ENCODE results near the gene LIF. TPM values are rescaled to one million over a fixed set of nuclear protein-coding genes. Genes with fewer than 3 reads are reported as not detected.

Gene LIF
- total RNA-seq, 2 experiments from 2014 or later: 0.06 TPM; not detected in 1

- H3K79me2 ChIP-seq (ENCODE audit: insufficient read depth, low read depth, low read length): no peaks in the 10 kb centered on the region
- intact Hi-C loops (cut with micrococcal nuclease; ENCODE audit: unreplicated experiment): no loop called here
- no peaks in the 10 kb centered on the region for H4K20me1 ChIP-seq (ENCODE audit: insufficient read depth, low read length)
- no TSS peak for BruUV-seq (replicated peaks)
- TF ChIP-seq EZH2phosphoT487 (IDR thresholded peaks at IDR 0.05; ENCODE audit: borderline replicate concordance, low read depth, low read length): no peak
- no peak for TF ChIP-seq CTCF (conservative IDR thresholded peaks at IDR 0.05; ENCODE audit: low read length)
- no peak overlapping the region for H3K27ac ChIP-seq (ENCODE audit: low read depth, low read length, poor library complexity, severe bottlenecking)
- H3K4me1 ChIP-seq (ENCODE audit: insufficient read depth, low read length, poor library complexity, severe bottlenecking): peaks cover 40% of the 10 kb centered on the region
- no peak for DNase-seq (ENCODE audit: low spot score)
- CTCF ChIA-PET (ENCODE audit: unreplicated experiment): no interaction called here
- H3K36me3 ChIP-seq (ENCODE audit: insufficient read depth, low read length): peaks cover 16% of the 10 kb centered on the region; the same call in 1 of the 2 replicates
- no peaks in the 10 kb centered on the region for H3K9me3 ChIP-seq (ENCODE audit: low read length)
- no peaks in the 10 kb centered on the region for H3K9me2 ChIP-seq (ENCODE audit: insufficient read depth, low read length)
- H2AFZ ChIP-seq (ENCODE audit: low read length): no peak overlapping the region
- no peak overlapping the region for H3K4me2 ChIP-seq (ENCODE audit: low read length)
- H3K4me3 ChIP-seq (ENCODE audit: low read depth, low read length, poor library complexity, severe bottlenecking): no peak overlapping the region
- POLR2A ChIA-PET: no interaction called here
Measured at GRCh38 chr22:30293026-30293425, 46.5 kb upstream of the LIF start.

- H3K27ac ChIP-seq (ENCODE audit: low read depth, low read length, poor library complexity, severe bottlenecking): no peak overlapping the region
- H3K9me2 ChIP-seq (ENCODE audit: insufficient read depth, low read length): no peaks in the 10 kb centered on the region
- no peaks in the 10 kb centered on the region for H4K20me1 ChIP-seq (ENCODE audit: insufficient read depth, low read length)
- TF ChIP-seq EZH2phosphoT487 (IDR thresholded peaks at IDR 0.05; ENCODE audit: borderline replicate concordance, low read depth, low read length) (no peak), CTCF (conservative IDR thresholded peaks at IDR 0.05; ENCODE audit: low read length) (no peak)
- H3K79me2 ChIP-seq (ENCODE audit: insufficient read depth, low read depth, low read length): no peaks in the 10 kb centered on the region
- H3K4me3 ChIP-seq (ENCODE audit: low read depth, low read length, poor library complexity, severe bottlenecking): no peak overlapping the region
- H3K4me2 ChIP-seq (ENCODE audit: low read length): no peak overlapping the region
- POLR2A ChIA-PET: no interaction called here
- BruUV-seq (replicated peaks): no TSS peak
- H2AFZ ChIP-seq (ENCODE audit: low read length): no peak overlapping the region
- CTCF ChIA-PET (ENCODE audit: unreplicated experiment): interaction anchor here (0.5 kb wide), 1 partner anchor 95 kb away, joined by 3 read pairs; no protein-coding TSS in a partner anchor
- H3K9me3 ChIP-seq (ENCODE audit: low read length): no peaks in the 10 kb centered on the region
- H3K4me1 ChIP-seq (ENCODE audit: insufficient read depth, low read length, poor library complexity, severe bottlenecking): peaks cover 36% of the 10 kb centered on the region
- DNase-seq (ENCODE audit: low spot score): no peak
- peaks cover 15% of the 10 kb centered on the region; the same call in 1 of the 2 replicates for H3K36me3 ChIP-seq (ENCODE audit: insufficient read depth, low read length)
- intact Hi-C loops (cut with micrococcal nuclease; ENCODE audit: unreplicated experiment): no loop called here
Measured at GRCh38 chr22:30292069-30292970, 45.8 kb upstream of the LIF start.

Measured in OCI-LY7 (cell line).